H1 (cell line): ENCODE results near the gene TNFRSF8.

Experiments used
- EP300 ChIP-seq, 2 experiments: IDR thresholded peaks; 1 replicate in 1 of 2; 2 replicates in 1 of 2; pipeline ENCODE4 v1.6.1; 2011 to 2012; ENCODE audit warnings: low read depth in 2 of 2, low read length in 2 of 2, mild to moderate bottlenecking in 2 of 2, borderline replicate concordance in 1 of 2, inconsistent platforms in 1 of 2, moderate library complexity in 1 of 2
- HDAC6 ChIP-seq: IDR thresholded peaks from one replicate; pipeline ENCODE4 v1.7.1; 2012; ENCODE audit warnings: low read depth, mild to moderate bottlenecking, inconsistent platforms, low read length, moderate library complexity
- JUN ChIP-seq: IDR thresholded peaks from 2 replicates; pipeline ENCODE4 v1.6.1; 2011; ENCODE audit warnings: low read depth, mild to moderate bottlenecking, improper control_type of control experiment, low read length
- KDM5A ChIP-seq: fragments of 200-600 bp; IDR thresholded peaks from 2 replicates; pipeline ENCODE4 v1.7.1; 2012; ENCODE audit warnings: mild to moderate bottlenecking, low read length, inconsistent platforms, mixed read lengths
- POLR2AphosphoS5 ChIP-seq: IDR thresholded peaks from 2 replicates; pipeline ENCODE4 v1.6.1; 2011; ENCODE audit warnings: low read depth, low read length
- RAD21 ChIP-seq, 2 experiments: IDR thresholded peaks in 1 of 2; conservative IDR thresholded peaks in 1 of 2; 2 replicates each; pipeline ENCODE4 v1.6.1; 2011; ENCODE audit warnings: low read depth in 2 of 2, low read length in 2 of 2, improper control_type of control experiment in 1 of 2, inconsistent platforms in 1 of 2, mild to moderate bottlenecking in 1 of 2, moderate library complexity in 1 of 2
- RBBP5 ChIP-seq: IDR thresholded peaks from 2 replicates; pipeline ENCODE4 v1.7.1; 2012; ENCODE audit warnings: low read depth, mild to moderate bottlenecking, inconsistent platforms, low read length, moderate library complexity, borderline replicate concordance
- SAP30 ChIP-seq: fragments of 300-600 bp; sonication (generic); IDR thresholded peaks from 2 replicates; pipeline ENCODE4 v1.7.1; 2012; ENCODE audit warnings: low read length, moderate library complexity, mild to moderate bottlenecking, inconsistent platforms; ENCODE audit not compliant: insufficient read depth, insufficient replicate concordance
- SP1 ChIP-seq: IDR thresholded peaks from 2 replicates; pipeline ENCODE4 v1.6.1; 2011; ENCODE audit warnings: low read depth, low read length
- SRF ChIP-seq: IDR thresholded peaks from 2 replicates; pipeline ENCODE4 v1.6.1; 2011; ENCODE audit warnings: mild to moderate bottlenecking, low read depth, low read length, moderate library complexity
- TAF1 ChIP-seq: IDR thresholded peaks from 2 replicates; pipeline ENCODE4 v1.6.1; 2011; ENCODE audit warnings: mild to moderate bottlenecking, low read depth, low read length
- ZNF274 ChIP-seq: IDR thresholded peaks from 2 replicates; pipeline ENCODE4 v1.7.0; 2012; ENCODE audit warnings: low read length, borderline replicate concordance; ENCODE audit errors: extremely low read depth
- TF ChIP-seq, protein P1 (sequence below), 3 experiments: IDR thresholded peaks; 1 replicate in 2 of 3; 2 replicates in 1 of 3; pipeline versions ENCODE4 v1.5.1 to v1.6.1; 2011; ENCODE audit warnings: low read length in 3 of 3, mild to moderate bottlenecking in 3 of 3, inconsistent platforms in 2 of 3, low read depth in 1 of 3, moderate library complexity in 1 of 3; ENCODE audit not compliant: insufficient read depth in 1 of 3; ENCODE audit errors: control extremely low read depth in 1 of 3
- TF ChIP-seq, protein P2 (sequence below): IDR thresholded peaks from 2 replicates; pipeline ENCODE4 v1.6.1; 2012; ENCODE audit warnings: inconsistent platforms

DNA sequence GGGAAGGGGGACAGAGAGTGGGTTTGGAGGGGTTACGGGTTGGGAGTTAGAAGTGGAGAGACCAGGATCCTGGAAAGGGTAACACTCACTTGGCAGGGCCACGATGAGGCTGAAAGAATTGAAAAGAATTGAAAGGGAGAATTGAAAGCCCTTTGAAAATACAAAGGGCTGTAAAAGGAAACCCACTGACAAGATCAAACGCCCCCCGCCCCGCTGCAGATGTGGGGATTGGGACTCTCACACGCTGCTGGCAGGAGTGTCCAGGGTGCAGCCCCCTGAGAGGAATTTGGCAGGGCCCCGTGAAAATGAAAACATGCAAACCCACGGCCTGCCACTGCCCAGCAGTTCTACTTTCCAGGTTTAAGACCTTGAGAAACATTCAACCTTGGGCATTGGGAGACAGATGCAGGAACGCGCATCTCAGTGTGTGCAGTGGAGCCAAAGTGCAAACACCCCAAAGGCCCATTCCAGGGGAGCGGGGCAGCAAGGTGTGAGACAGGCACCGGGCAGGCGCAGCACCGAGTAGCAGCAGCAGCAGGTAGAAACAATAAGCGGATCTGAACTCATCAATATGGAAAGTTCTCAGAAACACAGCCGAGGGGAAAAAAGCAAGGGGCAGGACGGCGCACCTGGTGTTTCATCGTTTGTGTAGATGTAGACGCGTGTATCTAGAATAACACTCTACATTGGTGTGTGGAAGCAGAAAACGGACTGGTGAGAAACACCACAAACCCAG is 95.4 kb downstream of the TNFRSF8 start:
- TF ChIP-seq KDM5A (no peak), SP1 (no peak), EP300 (IDR thresholded peaks at IDR 0.05; ENCODE audit: borderline replicate concordance in 1 of 2, low read depth in 2 of 2, low read length in 2 of 2) (no peak), JUN (no peak), SAP30 (no peak), TAF1 (no peak), POLR2AphosphoS5 (no peak), HDAC6 (no peak), SRF (no peak), ZNF274 (no peak), RAD21 (IDR thresholded peaks at IDR 0.05 in 1 of 2, conservative IDR thresholded peaks at IDR 0.05 in 1 of 2; ENCODE audit: low read depth in 2 of 2, low read length in 2 of 2) (no peak), RBBP5 (no peak)
- TF ChIP-seq, protein P1, sequence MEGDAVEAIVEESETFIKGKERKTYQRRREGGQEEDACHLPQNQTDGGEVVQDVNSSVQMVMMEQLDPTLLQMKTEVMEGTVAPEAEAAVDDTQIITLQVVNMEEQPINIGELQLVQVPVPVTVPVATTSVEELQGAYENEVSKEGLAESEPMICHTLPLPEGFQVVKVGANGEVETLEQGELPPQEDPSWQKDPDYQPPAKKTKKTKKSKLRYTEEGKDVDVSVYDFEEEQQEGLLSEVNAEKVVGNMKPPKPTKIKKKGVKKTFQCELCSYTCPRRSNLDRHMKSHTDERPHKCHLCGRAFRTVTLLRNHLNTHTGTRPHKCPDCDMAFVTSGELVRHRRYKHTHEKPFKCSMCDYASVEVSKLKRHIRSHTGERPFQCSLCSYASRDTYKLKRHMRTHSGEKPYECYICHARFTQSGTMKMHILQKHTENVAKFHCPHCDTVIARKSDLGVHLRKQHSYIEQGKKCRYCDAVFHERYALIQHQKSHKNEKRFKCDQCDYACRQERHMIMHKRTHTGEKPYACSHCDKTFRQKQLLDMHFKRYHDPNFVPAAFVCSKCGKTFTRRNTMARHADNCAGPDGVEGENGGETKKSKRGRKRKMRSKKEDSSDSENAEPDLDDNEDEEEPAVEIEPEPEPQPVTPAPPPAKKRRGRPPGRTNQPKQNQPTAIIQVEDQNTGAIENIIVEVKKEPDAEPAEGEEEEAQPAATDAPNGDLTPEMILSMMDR (IDR thresholded peaks at IDR 0.05; ENCODE audit: control extremely low read depth in 1 of 3, insufficient read depth in 1 of 3, low read depth in 1 of 3, low read length in 3 of 3) = no peak
- TF ChIP-seq, protein P2, sequence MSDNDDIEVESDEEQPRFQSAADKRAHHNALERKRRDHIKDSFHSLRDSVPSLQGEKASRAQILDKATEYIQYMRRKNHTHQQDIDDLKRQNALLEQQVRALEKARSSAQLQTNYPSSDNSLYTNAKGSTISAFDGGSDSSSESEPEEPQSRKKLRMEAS = no peak
